Stimulated activated CD4-positive, alpha-beta T cell treated with anti-CD3 and anti-CD28 coated beads, Interleukin-1b, Interleukin-23, amount 100 ng/mL, for 1 hour (primary cell): ENCODE results near the gene ABCB6.

Experiments used
- DNase-seq, 2 donors: peaks; one replicate each; pipeline ENCODE4 v3.0.0-alpha.2; 2020; ENCODE audit warnings: low read depth in 2 of 2

Gene ABCB6

GRCh38 chr2:219168932-219169331 lies 49.8 kb downstream of the ABCB6 start:
- DNase-seq, result no peak

GRCh38 chr2:219168526-219168925 lies 50.2 kb downstream of the ABCB6 start:
- DNase-seq, result no peak

GRCh38 chr2:219167997-219168396 lies 50.8 kb downstream of the ABCB6 start:
- no peak for DNase-seq

- DNase-seq, result no peak
Measured at GRCh38 chr2:219165058-219165911, 53.5 kb downstream of the ABCB6 start.

- DNase-seq, result no peak
Measured at GRCh38 chr2:219163156-219163555, 55.6 kb downstream of the ABCB6 start.

- DNase-seq, result no peak
Measured at GRCh38 chr2:219161097-219161496, 57.7 kb downstream of the ABCB6 start.

GRCh38 chr2:219160186-219161017 lies 58.4 kb downstream of the ABCB6 start, which contains the start of gene NHEJ1:
NHEJ1 (minus strand) TSS chr2:219160815; CDS start chr2:219158362, 2,453 bp downstream.
- DNase-seq, result peak; percentile 82 to 92
